ENCODE results near the gene B4GALT6.

The B4GALT6 gene

DNA sequence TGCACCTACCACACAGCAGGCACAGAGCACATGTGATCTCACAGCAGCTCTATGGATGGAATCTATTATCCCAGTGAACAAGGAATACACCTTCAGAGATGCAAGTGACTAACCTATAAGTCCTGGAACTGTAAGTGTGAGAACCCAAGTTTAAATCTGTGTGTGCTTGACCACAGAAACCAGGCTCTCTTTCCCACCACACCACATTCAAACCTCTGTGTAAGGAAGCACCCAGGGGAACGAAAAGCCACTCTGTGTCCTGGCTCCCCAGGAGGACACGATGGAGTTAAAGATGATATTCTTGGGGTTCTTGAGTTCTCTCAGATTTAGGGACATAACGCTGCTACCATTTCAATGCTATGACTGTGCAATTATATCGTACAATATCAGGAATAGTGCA lies 53.8 kb downstream of the B4GALT6 start:
- no peaks in the 10 kb centered on the region for H3K79me2 ChIP-seq (ENCODE audit: control insufficient read depth, low read length)
- H3K4me2 ChIP-seq (ENCODE audit: low read length): peak overlapping the region; percentile 66
- H3K36me3 ChIP-seq (ENCODE audit: control insufficient read depth, low read length): peaks cover 8% of the 10 kb centered on the region
- H3K9me2 ChIP-seq (replicated peaks; ENCODE audit: control insufficient read depth, low read length): no peaks in the 10 kb centered on the region
- H3K4me1 ChIP-seq (ENCODE audit: control insufficient read depth, low read length): peaks cover 31% of the 10 kb centered on the region
- no peaks in the 10 kb centered on the region for H3K27me3 ChIP-seq (ENCODE audit: control insufficient read depth, low read length)
- peak overlapping the region; percentile 53 for H3K27ac ChIP-seq (ENCODE audit: low read depth, low read length)
- TF ChIP-seq EZH2phosphoT487 (IDR thresholded peaks at IDR 0.05; ENCODE audit: borderline replicate concordance, low read length): no peak
- TF ChIP-seq, protein P1, sequence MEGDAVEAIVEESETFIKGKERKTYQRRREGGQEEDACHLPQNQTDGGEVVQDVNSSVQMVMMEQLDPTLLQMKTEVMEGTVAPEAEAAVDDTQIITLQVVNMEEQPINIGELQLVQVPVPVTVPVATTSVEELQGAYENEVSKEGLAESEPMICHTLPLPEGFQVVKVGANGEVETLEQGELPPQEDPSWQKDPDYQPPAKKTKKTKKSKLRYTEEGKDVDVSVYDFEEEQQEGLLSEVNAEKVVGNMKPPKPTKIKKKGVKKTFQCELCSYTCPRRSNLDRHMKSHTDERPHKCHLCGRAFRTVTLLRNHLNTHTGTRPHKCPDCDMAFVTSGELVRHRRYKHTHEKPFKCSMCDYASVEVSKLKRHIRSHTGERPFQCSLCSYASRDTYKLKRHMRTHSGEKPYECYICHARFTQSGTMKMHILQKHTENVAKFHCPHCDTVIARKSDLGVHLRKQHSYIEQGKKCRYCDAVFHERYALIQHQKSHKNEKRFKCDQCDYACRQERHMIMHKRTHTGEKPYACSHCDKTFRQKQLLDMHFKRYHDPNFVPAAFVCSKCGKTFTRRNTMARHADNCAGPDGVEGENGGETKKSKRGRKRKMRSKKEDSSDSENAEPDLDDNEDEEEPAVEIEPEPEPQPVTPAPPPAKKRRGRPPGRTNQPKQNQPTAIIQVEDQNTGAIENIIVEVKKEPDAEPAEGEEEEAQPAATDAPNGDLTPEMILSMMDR (IDR thresholded peaks at IDR 0.05; ENCODE audit: low read depth, low read length, poor library complexity, severe bottlenecking): no peak
- H4K20me1 ChIP-seq (ENCODE audit: control insufficient read depth, insufficient read depth, low read depth, low read length): no peaks in the 10 kb centered on the region
- no peaks in the 10 kb centered on the region for H3F3A ChIP-seq (ENCODE audit: control insufficient read depth, insufficient read depth)
- H3K4me3 ChIP-seq (ENCODE audit: low read length): peak overlapping the region; percentile 58
- 0 out of 2 replicates have a peak, but pooled peaks cover 4% of the 10 kb centered on the region for H3K9me3 ChIP-seq (ENCODE audit: control insufficient read depth, insufficient read depth, low read length)

DNA sequence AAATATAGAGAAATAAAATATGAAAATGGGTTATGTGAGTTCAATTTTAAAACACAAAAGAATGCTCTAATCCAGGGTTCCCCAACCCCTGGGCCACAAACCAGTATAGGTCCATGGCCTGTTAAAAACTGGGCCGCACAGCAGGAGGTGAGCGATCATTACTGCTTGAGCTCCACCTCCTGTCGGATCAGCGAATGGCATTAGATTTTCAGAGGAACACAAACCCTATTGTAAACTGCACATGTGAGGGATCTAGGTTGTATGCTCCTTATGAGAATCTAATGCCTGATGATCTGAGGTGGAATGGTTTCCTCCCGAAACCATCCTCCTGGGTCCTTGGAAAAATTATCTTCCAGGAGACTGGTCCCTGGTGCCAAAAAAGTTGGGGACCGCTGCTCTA lies 58.0 kb downstream of the B4GALT6 start:
- peaks cover 17% of the 10 kb centered on the region for H3K4me1 ChIP-seq (ENCODE audit: control insufficient read depth, low read length)
- no peaks in the 10 kb centered on the region for H3K9me2 ChIP-seq (replicated peaks; ENCODE audit: control insufficient read depth, low read length)
- no peaks in the 10 kb centered on the region for H4K20me1 ChIP-seq (ENCODE audit: control insufficient read depth, insufficient read depth, low read depth, low read length)
- no peaks in the 10 kb centered on the region for H3K27me3 ChIP-seq (ENCODE audit: control insufficient read depth, low read length)
- H3K36me3 ChIP-seq (ENCODE audit: control insufficient read depth, low read length): peaks cover 8% of the 10 kb centered on the region
- no peak overlapping the region for H3K4me2 ChIP-seq (ENCODE audit: low read length)
- TF ChIP-seq, protein P1 (IDR thresholded peaks at IDR 0.05; ENCODE audit: low read depth, low read length, poor library complexity, severe bottlenecking): no peak
- TF ChIP-seq EZH2phosphoT487 (IDR thresholded peaks at IDR 0.05; ENCODE audit: borderline replicate concordance, low read length): no peak
- no peak overlapping the region for H3K27ac ChIP-seq (ENCODE audit: low read depth, low read length)
- no peak overlapping the region for H3K4me3 ChIP-seq (ENCODE audit: low read length)
- 0 out of 2 replicates have a peak, but pooled peaks cover 4% of the 10 kb centered on the region for H3K9me3 ChIP-seq (ENCODE audit: control insufficient read depth, insufficient read depth, low read length)
- H3K79me2 ChIP-seq (ENCODE audit: control insufficient read depth, low read length): no peaks in the 10 kb centered on the region
- H3F3A ChIP-seq (ENCODE audit: control insufficient read depth, insufficient read depth): no peaks in the 10 kb centered on the region

DNA sequence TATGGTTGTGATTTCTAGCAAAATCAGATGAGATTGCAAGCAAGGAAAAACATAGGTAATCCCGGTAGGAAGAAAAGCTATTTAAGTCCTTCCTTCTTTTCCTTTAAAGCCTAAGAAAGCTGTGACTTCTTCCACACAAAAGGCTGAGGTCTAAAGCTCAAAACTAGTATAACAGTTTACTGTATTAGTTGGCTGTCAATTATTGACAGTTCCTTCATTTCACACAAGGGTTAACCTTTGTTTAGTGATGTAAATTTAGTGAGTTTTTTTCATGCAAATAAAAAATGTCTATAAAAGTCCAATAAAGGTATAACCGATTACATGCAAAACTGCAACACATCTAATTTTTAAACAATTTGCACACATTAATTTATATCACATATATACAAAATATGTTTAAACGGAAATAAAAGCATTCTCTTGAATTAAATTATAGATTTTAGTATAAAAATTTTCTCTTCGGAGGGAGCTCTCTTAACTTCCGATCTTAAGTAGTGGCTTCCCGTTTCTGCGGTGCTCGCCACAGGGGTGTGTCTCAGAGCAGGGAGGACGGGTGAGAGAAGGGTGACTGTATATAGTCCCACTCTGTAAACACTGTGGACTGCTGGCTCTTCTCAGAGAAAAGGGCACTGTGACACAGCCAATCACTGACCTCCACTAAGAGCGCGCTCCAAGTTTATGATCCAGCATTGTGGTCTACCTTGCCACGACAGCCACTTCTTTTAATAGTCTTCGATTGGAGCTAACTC lies 59.3 kb downstream of the B4GALT6 start:
- no peak overlapping the region for H3K27ac ChIP-seq (ENCODE audit: low read depth, low read length)
- H3K4me3 ChIP-seq (ENCODE audit: low read length): no peak overlapping the region
- H3K9me2 ChIP-seq (replicated peaks; ENCODE audit: control insufficient read depth, low read length): no peaks in the 10 kb centered on the region
- no peaks in the 10 kb centered on the region; the same call in 1 of the 2 replicates for H3K36me3 ChIP-seq (ENCODE audit: control insufficient read depth, low read length)
- no peaks in the 10 kb centered on the region for H3K9me3 ChIP-seq (ENCODE audit: control insufficient read depth, insufficient read depth, low read length)
- no peaks in the 10 kb centered on the region for H3K27me3 ChIP-seq (ENCODE audit: control insufficient read depth, low read length)
- H3K79me2 ChIP-seq (ENCODE audit: control insufficient read depth, low read length): no peaks in the 10 kb centered on the region
- no peaks in the 10 kb centered on the region for H4K20me1 ChIP-seq (ENCODE audit: control insufficient read depth, insufficient read depth, low read depth, low read length)
- no peak overlapping the region for H3K4me2 ChIP-seq (ENCODE audit: low read length)
- TF ChIP-seq, protein P1 (IDR thresholded peaks at IDR 0.05; ENCODE audit: low read depth, low read length, poor library complexity, severe bottlenecking): no peak
- no peak for TF ChIP-seq EZH2phosphoT487 (IDR thresholded peaks at IDR 0.05; ENCODE audit: borderline replicate concordance, low read length)
- H3K4me1 ChIP-seq (ENCODE audit: control insufficient read depth, low read length): peaks cover 7% of the 10 kb centered on the region
- no peaks in the 10 kb centered on the region for H3F3A ChIP-seq (ENCODE audit: control insufficient read depth, insufficient read depth)
